DMS114 treated with DMSO at 0.1 percent for 48 hours (cell line): ENCODE results near the gene FBXO47.

Experiments
- DNase-seq: peaks from one replicate; lab custom pipeline; 2025; ENCODE audit not compliant: unreplicated experiment; lab: John Stamatoyannopoulos, UW

FBXO47 gene

GRCh38 chr17:38906460-38907228 lies 60.6 kb downstream of the FBXO47 start:
- DNase-seq, result no peak

GRCh38 chr17:38905375-38905774 lies 61.8 kb downstream of the FBXO47 start:
- DNase-seq, result no peak

DNA sequence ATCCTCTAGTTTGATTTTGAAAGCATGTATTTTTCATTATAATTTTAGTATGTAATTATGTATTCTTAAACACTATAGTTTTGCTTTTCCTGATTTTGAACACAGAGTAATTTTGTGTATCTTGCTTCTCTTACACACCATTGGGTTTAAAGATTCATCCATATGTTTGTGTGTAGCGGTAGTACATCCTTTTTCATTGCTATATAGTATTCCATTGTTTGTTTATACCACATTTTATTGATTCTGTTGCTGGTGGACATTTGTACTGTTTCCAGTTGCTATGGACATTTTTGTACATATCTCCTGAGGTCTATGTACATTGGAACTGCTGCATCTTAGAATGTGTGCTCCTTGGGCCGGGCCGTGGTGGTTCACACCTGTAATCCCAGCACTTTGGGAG lies 62.3 kb downstream of the FBXO47 start:
- DNase-seq, result no peak

DNA sequence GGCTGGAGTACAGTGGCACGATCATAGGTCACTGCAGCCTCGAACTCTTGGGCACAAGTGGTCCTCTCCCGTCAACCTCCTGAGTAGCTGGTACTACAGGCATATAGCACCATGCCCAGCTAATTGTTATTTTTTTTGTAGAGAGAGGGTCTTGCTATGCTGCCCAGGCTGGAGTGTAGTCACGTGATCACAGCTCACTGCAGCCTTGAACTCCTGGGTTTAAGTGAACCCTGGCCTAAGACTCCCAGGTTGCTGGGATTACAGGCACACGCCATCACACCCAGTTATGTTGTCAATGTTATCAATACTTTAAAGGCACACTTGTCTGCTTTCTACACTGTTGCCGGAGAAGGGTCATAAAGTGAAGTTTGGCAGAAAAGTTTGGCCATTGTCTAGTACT lies 63.8 kb downstream of the FBXO47 start:
- DNase-seq, result no peak

GRCh38 chr17:38900978-38901656 lies 66.1 kb downstream of the FBXO47 start:
- DNase-seq, result no peak

GRCh38 chr17:38899421-38899820 lies 67.8 kb downstream of the FBXO47 start:
- DNase-seq, result no peak

- DNase-seq, result no peak
These were observed 68.3 kb downstream of the FBXO47 start for GRCh38 chr17:38898812-38899348.

GRCh38 chr17:38898291-38898679 lies 68.9 kb downstream of the FBXO47 start:
- DNase-seq, result no peak

DNA sequence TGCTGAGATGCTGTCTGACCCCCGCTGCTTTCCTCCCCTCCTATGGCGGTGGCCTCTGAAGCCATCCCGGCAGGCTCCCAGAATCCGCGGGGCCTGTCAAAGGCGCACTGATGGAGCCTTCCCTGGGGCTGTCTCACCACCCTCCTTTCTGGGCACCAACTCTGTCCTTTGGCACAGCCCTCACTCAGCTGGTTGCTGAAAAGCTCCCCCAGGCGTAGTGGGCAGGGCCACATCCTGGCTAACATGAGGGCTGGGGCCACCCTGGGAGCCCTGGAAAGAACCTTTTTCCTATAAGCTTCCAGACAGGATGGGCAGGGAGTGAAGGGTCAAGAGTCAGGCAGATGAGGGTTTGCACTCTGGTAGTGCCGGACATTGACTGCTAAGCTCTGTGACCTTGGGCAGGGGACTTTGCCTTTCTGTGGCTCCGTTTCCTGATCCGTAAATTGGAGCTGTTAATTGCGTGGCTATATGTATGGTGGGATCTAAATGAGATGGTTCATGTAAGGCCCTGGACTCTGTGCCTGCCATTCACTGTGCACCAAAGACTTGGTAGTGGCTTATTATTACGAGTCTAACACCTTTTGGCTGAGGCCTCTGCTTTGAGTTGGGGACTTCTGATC lies 69.4 kb downstream of the FBXO47 start:
- DNase-seq, result no peak

- DNase-seq, result no peak
These were observed 70.0 kb downstream of the FBXO47 start for GRCh38 chr17:38897176-38897575.

GRCh38 chr17:38896346-38896954 lies 70.8 kb downstream of the FBXO47 start:
- no peak for DNase-seq

- DNase-seq, result no peak
These were observed 72.9 kb downstream of the FBXO47 start for GRCh38 chr17:38894276-38894675.

DNA sequence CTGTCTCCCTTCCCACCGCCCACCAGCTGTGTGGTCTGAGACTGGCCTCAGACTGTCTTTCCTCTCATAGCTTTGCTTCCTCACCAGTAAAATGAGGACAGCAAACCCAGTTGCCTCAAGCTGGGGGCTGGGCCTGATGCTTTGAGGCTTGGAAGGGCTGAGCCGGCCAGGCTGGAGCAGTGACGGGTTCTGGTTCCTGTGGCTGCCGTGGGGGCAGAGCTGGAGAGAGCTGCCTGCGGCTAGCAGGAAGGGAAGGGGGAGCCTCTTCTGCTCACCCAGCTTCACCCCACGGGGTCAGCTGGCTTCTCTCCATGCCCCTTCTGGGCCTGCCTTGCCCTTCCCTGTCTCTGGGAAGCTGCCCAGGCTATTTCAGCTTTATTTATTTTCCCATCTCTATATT lies 73.6 kb downstream of the FBXO47 start:
- DNase-seq, result no peak

- no peak for DNase-seq
These were observed 74.1 kb downstream of the FBXO47 start for GRCh38 chr17:38893113-38893512.

DNA sequence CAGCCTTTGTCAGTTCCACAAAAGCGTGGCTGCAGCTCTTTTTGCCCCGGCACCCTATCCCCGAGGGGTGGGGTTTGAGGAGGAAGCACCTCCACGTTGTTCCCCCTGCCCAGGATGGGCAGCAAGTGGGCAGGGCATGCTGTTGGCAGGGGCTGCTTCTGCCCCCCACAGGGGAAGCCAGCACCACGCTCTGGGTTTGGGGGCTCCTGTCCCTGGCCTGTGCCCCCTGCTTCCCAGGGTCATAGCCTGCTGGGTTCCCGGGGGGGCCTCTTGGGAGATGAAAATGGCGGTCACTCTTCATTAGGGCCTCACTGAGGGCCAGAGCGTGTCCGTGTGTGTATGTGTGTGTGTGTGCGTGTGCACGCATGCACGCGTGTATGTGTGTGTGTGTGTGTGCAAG lies 74.6 kb downstream of the FBXO47 start:
- DNase-seq, result no peak

GRCh38 chr17:38892083-38892482 lies 75.1 kb downstream of the FBXO47 start:
- no peak for DNase-seq

- DNase-seq, result no peak
These were observed 75.8 kb downstream of the FBXO47 start for GRCh38 chr17:38891441-38891840.

DNA sequence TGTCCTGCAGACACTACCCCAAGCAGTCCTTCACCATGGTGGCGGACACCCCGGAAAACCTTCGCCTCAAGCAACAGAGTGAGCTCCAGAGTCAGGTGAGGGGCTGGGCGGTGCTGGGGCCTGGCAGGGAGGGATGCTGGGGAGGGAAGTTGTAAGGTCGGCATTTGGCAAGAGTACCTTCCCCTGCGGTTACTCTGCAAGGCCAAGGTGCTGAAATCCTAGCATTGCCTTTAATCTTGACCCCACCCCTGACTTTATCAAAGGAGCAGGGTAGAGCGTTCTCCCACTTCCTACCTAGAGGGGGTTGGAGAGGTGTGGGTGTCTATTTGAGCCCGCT lies 76.8 kb downstream of the FBXO47 start:
- DNase-seq, result no peak

DNA sequence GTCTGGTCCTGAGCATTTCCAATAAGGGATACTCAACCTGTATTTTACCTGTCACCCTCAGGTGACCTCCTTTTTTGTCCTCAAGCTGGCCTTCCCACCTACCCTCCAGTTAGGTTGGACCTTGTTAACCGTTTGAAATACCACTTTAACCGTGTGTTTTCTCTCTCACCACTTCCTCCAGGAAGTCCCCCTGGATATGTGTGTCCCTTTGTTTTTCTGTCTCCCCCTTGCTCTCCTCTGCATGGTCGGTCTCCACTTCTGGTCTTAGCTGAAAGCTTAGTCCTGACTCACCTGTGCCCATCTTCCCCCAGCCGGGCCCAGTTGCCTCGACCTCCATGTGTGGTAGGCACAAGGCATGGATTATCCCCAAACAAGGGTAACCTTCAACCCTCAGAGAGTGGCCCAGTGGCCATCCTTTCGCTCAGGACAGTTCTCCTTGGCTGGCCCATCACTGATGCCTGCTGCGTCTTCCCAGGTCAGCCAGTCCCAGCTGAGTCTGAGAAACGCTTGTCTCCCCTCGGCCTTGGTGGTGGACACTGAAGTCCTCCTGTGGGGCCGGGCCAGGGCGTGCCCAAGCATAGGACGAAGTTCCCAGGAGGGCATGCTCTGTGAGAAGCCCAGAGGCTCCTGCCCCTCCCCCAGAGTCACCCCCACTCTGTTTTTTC lies 77.3 kb downstream of the FBXO47 start:
- no peak for DNase-seq

- DNase-seq, result no peak
These were observed 78.4 kb downstream of the FBXO47 start for GRCh38 chr17:38888842-38889241.

DNA sequence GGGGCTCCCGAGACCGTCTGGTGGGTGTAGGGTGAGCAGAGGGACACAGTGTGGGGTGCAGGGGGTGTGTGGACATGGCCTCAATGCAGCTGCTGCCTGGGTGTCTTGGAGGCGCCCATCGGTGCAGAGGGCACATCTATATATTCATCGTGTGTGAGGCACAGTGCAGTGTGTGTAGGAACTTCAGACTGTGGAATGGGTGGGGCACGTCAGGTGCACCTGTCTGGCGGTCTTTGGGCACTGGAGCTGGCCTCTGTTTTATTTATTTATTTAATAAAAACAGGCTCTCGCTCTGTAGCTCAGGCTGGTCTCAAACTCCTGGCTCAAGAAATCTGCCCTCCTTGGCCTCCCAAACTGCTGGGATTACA lies 80.6 kb downstream of the FBXO47 start:
- DNase-seq, result no peak
